GM23338 (cell line): ENCODE results near the gene DNAJC17. TPM values are rescaled to one million over a fixed set of nuclear protein-coding genes. Genes with fewer than 3 reads are reported as not detected.

Source experiments
- ATAC-seq: fragments of 200-7000 bp; cut with Tn5 transposase; 3 replicates; pipeline ENCODE4 v1.9.1; 2020
- DNase-seq: peaks from one replicate; pipeline ENCODE4 v3.0.0-alpha.2; 2015; ENCODE audit warnings: low spot score
- H2AFZ ChIP-seq: fragments of 200-600 bp; sonication (generic); 2 replicates; pipeline ENCODE4 v1.8.0; 2016; ENCODE audit warnings: antibody characterized with exemption, mild to moderate bottlenecking, moderate library complexity
- H3F3A ChIP-seq: fragments of 200-600 bp; sonication (generic); replicated peaks from 2 replicates; pipeline ENCODE4 v1.8.0; 2017; ENCODE audit warnings: antibody characterized with exemption, mixed run types, low read depth
- H3K27ac ChIP-seq: fragments of 200-600 bp; sonication (generic); 2 replicates; pipeline ENCODE4 v1.6.1; 2016; ENCODE audit warnings: low read depth
- H3K27me3 ChIP-seq: fragments of 200-600 bp; sonication (generic); 2 replicates; pipeline ENCODE4 v1.8.0; 2016; ENCODE audit warnings: mild to moderate bottlenecking, mixed run types, moderate library complexity; ENCODE audit not compliant: insufficient read depth
- H3K36me3 ChIP-seq: fragments of 200-600 bp; sonication (generic); 2 replicates; pipeline ENCODE4 v1.8.0; 2016; ENCODE audit warnings: mild to moderate bottlenecking; ENCODE audit not compliant: insufficient read depth
- H3K4me1 ChIP-seq: fragments of 200-600 bp; sonication (generic); 2 replicates; pipeline ENCODE4 v1.8.0; 2016; ENCODE audit warnings: mild to moderate bottlenecking, moderate library complexity; ENCODE audit not compliant: insufficient read depth
- H3K4me2 ChIP-seq: fragments of 200-600 bp; sonication (generic); 2 replicates; pipeline ENCODE4 v1.7.1; 2017; ENCODE audit warnings: mixed run types
- H3K4me3 ChIP-seq: fragments of 200-600 bp; sonication (generic); 2 replicates; pipeline ENCODE4 v1.6.1; 2016; ENCODE audit warnings: mixed run types
- H3K79me2 ChIP-seq: fragments of 200-600 bp; sonication (generic); replicated peaks from 2 replicates; pipeline ENCODE4 v1.8.0; 2017; ENCODE audit warnings: mild to moderate bottlenecking; ENCODE audit not compliant: insufficient read depth
- H3K9me2 ChIP-seq: fragments of 200-600 bp; sonication (generic); 2 replicates; pipeline ENCODE4 v1.8.0; 2017; ENCODE audit not compliant: insufficient read depth
- H4K20me1 ChIP-seq: fragments of 200-600 bp; sonication (generic); replicated peaks from 2 replicates; pipeline ENCODE4 v1.8.0; 2017; ENCODE audit warnings: mild to moderate bottlenecking; ENCODE audit not compliant: insufficient read depth
- H3K27ac Mint-ChIP-seq: 2 replicates; pipeline ENCODE4 v1.8.0; 2020; ENCODE audit warnings: inconsistent platforms, mild to moderate bottlenecking, moderate library complexity, mixed read lengths
- H3K27me3 Mint-ChIP-seq: 3 replicates; pipeline ENCODE4 v1.8.0; 2022; ENCODE audit warnings: low read depth, mild to moderate bottlenecking, moderate library complexity, mixed read lengths, inconsistent platforms; ENCODE audit not compliant: insufficient read depth, poor library complexity
- H3K36me3 Mint-ChIP-seq: 3 replicates; pipeline ENCODE4 v1.8.0; 2021; ENCODE audit warnings: low read depth, mild to moderate bottlenecking, inconsistent platforms, moderate library complexity, mixed read lengths
- H3K4me1 Mint-ChIP-seq: 3 replicates; pipeline ENCODE4 v1.8.0; 2020; ENCODE audit warnings: mild to moderate bottlenecking, inconsistent platforms, mixed read lengths
- H3K4me3 Mint-ChIP-seq: 3 replicates; pipeline ENCODE4 v1.8.0; 2021; ENCODE audit warnings: moderate library complexity, mild to moderate bottlenecking, inconsistent platforms, mixed read lengths
- H3K9me3 Mint-ChIP-seq: 3 replicates; pipeline ENCODE4 v1.8.0; 2020; ENCODE audit warnings: moderate library complexity, mild to moderate bottlenecking, inconsistent platforms, mixed read lengths
- CREB1 ChIP-seq: fragments of 250-450 bp; sonication (Bioruptor Pico); IDR thresholded peaks from 2 replicates; pipeline ENCODE4 v1.5.0; 2020; ENCODE audit warnings: low read depth, mild to moderate bottlenecking, moderate library complexity
- EZH2 ChIP-seq: fragments of 200-600 bp; sonication (generic); IDR thresholded peaks from one replicate; pipeline ENCODE4 v1.8.0; 2017; ENCODE audit warnings: antibody characterized with exemption, mild to moderate bottlenecking, low read depth; ENCODE audit not compliant: unreplicated experiment
- EZH2phosphoT487 ChIP-seq: fragments of 200-600 bp; sonication (generic); IDR thresholded peaks from one replicate; pipeline ENCODE4 v1.8.1; 2018; ENCODE audit warnings: antibody characterized with exemption; ENCODE audit not compliant: unreplicated experiment
- JUNB ChIP-seq: IDR thresholded peaks from one replicate; pipeline ENCODE4 v1.6.1; 2016; ENCODE audit warnings: antibody characterized with exemption; ENCODE audit not compliant: unreplicated experiment
- NANOG ChIP-seq: IDR thresholded peaks from 2 replicates; pipeline ENCODE4 v1.6.1; 2016; ENCODE audit warnings: antibody characterized with exemption, borderline replicate concordance
- POLR2AphosphoS5 ChIP-seq: IDR thresholded peaks from 2 replicates; pipeline ENCODE4 v1.6.1; 2016; ENCODE audit warnings: antibody characterized with exemption, low read depth
- STAT1 ChIP-seq: IDR thresholded peaks from one replicate; pipeline ENCODE4 v1.6.1; 2016; ENCODE audit warnings: antibody characterized with exemption; ENCODE audit not compliant: unreplicated experiment
- ZNF114 ChIP-seq: fragments of 250-450 bp; sonication (Bioruptor Pico); IDR thresholded peaks from 2 replicates; pipeline ENCODE4 v1.5.0; 2020; ENCODE audit warnings: mild to moderate bottlenecking, moderate library complexity
- ZNF331 ChIP-seq: fragments of 250-450 bp; sonication (Bioruptor Pico); IDR thresholded peaks from 2 replicates; pipeline ENCODE4 v1.5.0; 2020; ENCODE audit warnings: low read depth, mild to moderate bottlenecking, moderate library complexity
- ZNF462 ChIP-seq: fragments of 250-450 bp; sonication (Bioruptor Pico); IDR thresholded peaks from 2 replicates; pipeline ENCODE4 v1.5.0; 2020; ENCODE audit warnings: mild to moderate bottlenecking, moderate library complexity
- polyA plus RNA-seq: library from polyadenylated mRNA; unstranded; fragments of >200 nt; fragmentation: Nextera tagmentation; extraction: Ambion mirVana; gene quantifications from 2 replicates; pipeline ENCODE4 v1.2.1, GENCODE V29; 2016
- total RNA-seq: library from RNA; depleted of rRNA; stranded (reverse); fragments of >200 nt; shearing (Covaris generic); gene quantifications from 2 replicates; pipeline ENCODE4 v1.2.3, GENCODE V29; 2014
- TF ChIP-seq, protein P1 (sequence below): IDR thresholded peaks from 2 replicates; pipeline ENCODE4 v1.6.1; 2016; ENCODE audit warnings: antibody characterized with exemption
- TF ChIP-seq, protein P2 (sequence below): IDR thresholded peaks from one replicate; pipeline ENCODE4 v1.6.1; 2018; ENCODE audit warnings: antibody characterized with exemption; ENCODE audit not compliant: unreplicated experiment
- TF ChIP-seq, protein P3 (sequence below), 2 experiments: fragments of 200-600 bp in 1 of 2; sonication (generic) in 1 of 2; conservative IDR thresholded peaks; 2 replicates each; pipeline versions ENCODE4 v1.5.1 to v1.6.1; 2016 to 2017; ENCODE audit warnings: antibody characterized with exemption in 2 of 2, low read depth in 2 of 2, mild to moderate bottlenecking in 2 of 2, moderate library complexity in 1 of 2

DNAJC17 gene
- total and polyA plus RNA-seq, 2 experiments from 2014 or later = 23.0 to 77.6 TPM

- TF ChIP-seq, protein P1, sequence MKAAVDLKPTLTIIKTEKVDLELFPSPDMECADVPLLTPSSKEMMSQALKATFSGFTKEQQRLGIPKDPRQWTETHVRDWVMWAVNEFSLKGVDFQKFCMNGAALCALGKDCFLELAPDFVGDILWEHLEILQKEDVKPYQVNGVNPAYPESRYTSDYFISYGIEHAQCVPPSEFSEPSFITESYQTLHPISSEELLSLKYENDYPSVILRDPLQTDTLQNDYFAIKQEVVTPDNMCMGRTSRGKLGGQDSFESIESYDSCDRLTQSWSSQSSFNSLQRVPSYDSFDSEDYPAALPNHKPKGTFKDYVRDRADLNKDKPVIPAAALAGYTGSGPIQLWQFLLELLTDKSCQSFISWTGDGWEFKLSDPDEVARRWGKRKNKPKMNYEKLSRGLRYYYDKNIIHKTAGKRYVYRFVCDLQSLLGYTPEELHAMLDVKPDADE = no peak
- TF ChIP-seq ZNF462 (CRISPR knock-in tag) = no peak
- TF ChIP-seq EZH2 = no peak
- no peak for TF ChIP-seq ZNF331 (CRISPR knock-in tag)
- TF ChIP-seq, protein P2, sequence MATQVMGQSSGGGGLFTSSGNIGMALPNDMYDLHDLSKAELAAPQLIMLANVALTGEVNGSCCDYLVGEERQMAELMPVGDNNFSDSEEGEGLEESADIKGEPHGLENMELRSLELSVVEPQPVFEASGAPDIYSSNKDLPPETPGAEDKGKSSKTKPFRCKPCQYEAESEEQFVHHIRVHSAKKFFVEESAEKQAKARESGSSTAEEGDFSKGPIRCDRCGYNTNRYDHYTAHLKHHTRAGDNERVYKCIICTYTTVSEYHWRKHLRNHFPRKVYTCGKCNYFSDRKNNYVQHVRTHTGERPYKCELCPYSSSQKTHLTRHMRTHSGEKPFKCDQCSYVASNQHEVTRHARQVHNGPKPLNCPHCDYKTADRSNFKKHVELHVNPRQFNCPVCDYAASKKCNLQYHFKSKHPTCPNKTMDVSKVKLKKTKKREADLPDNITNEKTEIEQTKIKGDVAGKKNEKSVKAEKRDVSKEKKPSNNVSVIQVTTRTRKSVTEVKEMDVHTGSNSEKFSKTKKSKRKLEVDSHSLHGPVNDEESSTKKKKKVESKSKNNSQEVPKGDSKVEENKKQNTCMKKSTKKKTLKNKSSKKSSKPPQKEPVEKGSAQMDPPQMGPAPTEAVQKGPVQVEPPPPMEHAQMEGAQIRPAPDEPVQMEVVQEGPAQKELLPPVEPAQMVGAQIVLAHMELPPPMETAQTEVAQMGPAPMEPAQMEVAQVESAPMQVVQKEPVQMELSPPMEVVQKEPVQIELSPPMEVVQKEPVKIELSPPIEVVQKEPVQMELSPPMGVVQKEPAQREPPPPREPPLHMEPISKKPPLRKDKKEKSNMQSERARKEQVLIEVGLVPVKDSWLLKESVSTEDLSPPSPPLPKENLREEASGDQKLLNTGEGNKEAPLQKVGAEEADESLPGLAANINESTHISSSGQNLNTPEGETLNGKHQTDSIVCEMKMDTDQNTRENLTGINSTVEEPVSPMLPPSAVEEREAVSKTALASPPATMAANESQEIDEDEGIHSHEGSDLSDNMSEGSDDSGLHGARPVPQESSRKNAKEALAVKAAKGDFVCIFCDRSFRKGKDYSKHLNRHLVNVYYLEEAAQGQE = no peak
- TF ChIP-seq STAT1 = no peak
- TF ChIP-seq CREB1 (CRISPR knock-in tag) = no peak
- TF ChIP-seq NANOG = no peak
- no peak for TF ChIP-seq JUNB
- TF ChIP-seq POLR2AphosphoS5 = no peak
- TF ChIP-seq, protein P3, sequence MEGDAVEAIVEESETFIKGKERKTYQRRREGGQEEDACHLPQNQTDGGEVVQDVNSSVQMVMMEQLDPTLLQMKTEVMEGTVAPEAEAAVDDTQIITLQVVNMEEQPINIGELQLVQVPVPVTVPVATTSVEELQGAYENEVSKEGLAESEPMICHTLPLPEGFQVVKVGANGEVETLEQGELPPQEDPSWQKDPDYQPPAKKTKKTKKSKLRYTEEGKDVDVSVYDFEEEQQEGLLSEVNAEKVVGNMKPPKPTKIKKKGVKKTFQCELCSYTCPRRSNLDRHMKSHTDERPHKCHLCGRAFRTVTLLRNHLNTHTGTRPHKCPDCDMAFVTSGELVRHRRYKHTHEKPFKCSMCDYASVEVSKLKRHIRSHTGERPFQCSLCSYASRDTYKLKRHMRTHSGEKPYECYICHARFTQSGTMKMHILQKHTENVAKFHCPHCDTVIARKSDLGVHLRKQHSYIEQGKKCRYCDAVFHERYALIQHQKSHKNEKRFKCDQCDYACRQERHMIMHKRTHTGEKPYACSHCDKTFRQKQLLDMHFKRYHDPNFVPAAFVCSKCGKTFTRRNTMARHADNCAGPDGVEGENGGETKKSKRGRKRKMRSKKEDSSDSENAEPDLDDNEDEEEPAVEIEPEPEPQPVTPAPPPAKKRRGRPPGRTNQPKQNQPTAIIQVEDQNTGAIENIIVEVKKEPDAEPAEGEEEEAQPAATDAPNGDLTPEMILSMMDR (conservative IDR thresholded peaks at IDR 0.05; ENCODE audit: low read depth in 2 of 2) = no peak
- TF ChIP-seq ZNF114 = no peak
- TF ChIP-seq EZH2phosphoT487 = no peak
- peaks cover 35% of the 10 kb centered on the region for H3K4me1 Mint-ChIP-seq
- H3K27ac Mint-ChIP-seq = peak overlapping the region; percentile 85; the same call in 1 of the 2 replicates
- no peaks in the 10 kb centered on the region for H3K36me3 Mint-ChIP-seq
- H3K79me2 ChIP-seq = no peaks in the 10 kb centered on the region
- H3K9me2 ChIP-seq = no peaks in the 10 kb centered on the region
- ATAC-seq = no peak
- H3F3A ChIP-seq = peaks cover 15% of the 10 kb centered on the region
- H3K27me3 ChIP-seq = 0 out of 2 replicates have a peak, but pooled peaks cover 4% of the 10 kb centered on the region
- DNase-seq = no peak
- H4K20me1 ChIP-seq = no peaks in the 10 kb centered on the region
- peaks cover 16% of the 10 kb centered on the region for H3K27me3 Mint-ChIP-seq
- H2AFZ ChIP-seq = peak overlapping the region; percentile 95
- peak overlapping the region; percentile 71 for H3K4me3 Mint-ChIP-seq
- H3K4me2 ChIP-seq = peak overlapping the region; percentile 98
- H3K36me3 ChIP-seq = no peaks in the 10 kb centered on the region
- peaks cover 23% of the 10 kb centered on the region for H3K4me1 ChIP-seq
- H3K4me3 ChIP-seq = peak overlapping the region; percentile 83
- H3K27ac ChIP-seq = peak overlapping the region; percentile 90
- no peaks in the 10 kb centered on the region for H3K9me3 Mint-ChIP-seq
These were observed 42.6 kb downstream of the DNAJC17 start for GRCh38 chr15:40764629-40765103.
